SU-DHL-6 (cell line): ENCODE results near the gene THEMIS.

ENCODE experiments used
- H2AFZ ChIP-seq: fragments of 200-600 bp; sonication (generic); 2 replicates; pipeline ENCODE4 v1.6.1; 2014; ENCODE audit warnings: low read depth, mild to moderate bottlenecking, moderate library complexity, mixed read lengths, antibody characterized with exemption, low read length; ENCODE audit not compliant: severe bottlenecking
- H3F3A ChIP-seq: fragments of 200-600 bp; shearing (Covaris generic); 2 replicates; pipeline ENCODE4 v1.6.0; 2016; ENCODE audit warnings: antibody characterized with exemption, mild to moderate bottlenecking; ENCODE audit not compliant: insufficient read depth
- H3K27ac ChIP-seq: fragments of 200-600 bp; sonication (generic); 2 replicates; pipeline ENCODE4 v1.5.1; 2016; ENCODE audit warnings: low read depth, mild to moderate bottlenecking, low read length, moderate library complexity, mixed read lengths
- H3K27me3 ChIP-seq: fragments of 200-600 bp; sonication (generic), shearing (Covaris generic); 2 replicates; pipeline ENCODE4 v1.6.0; 2014; ENCODE audit warnings: mild to moderate bottlenecking, low read length
- H3K36me3 ChIP-seq: fragments of 200-600 bp; sonication (generic); 2 replicates; pipeline ENCODE4 v1.6.1; 2014; ENCODE audit warnings: mild to moderate bottlenecking, low read length, mixed read lengths
- H3K4me2 ChIP-seq: fragments of 300-600, 200-600 bp; shearing (Covaris generic), sonication (generic); 2 replicates; pipeline ENCODE4 v1.6.0; 2014; ENCODE audit warnings: low read length, low read depth, mild to moderate bottlenecking; ENCODE audit not compliant: poor library complexity, severe bottlenecking
- H3K4me3 ChIP-seq: fragments of 200-600 bp; sonication (generic); 2 replicates; pipeline ENCODE4 v1.5.1; 2014; ENCODE audit warnings: antibody characterized with exemption, low read length, mild to moderate bottlenecking, mixed read lengths; ENCODE audit not compliant: insufficient read depth, poor library complexity, severe bottlenecking
- H3K79me2 ChIP-seq: fragments of 200-600 bp; sonication (generic); 2 replicates; pipeline ENCODE4 v1.6.1; 2014; ENCODE audit warnings: mild to moderate bottlenecking, low read length, moderate library complexity; ENCODE audit not compliant: insufficient read depth
- H3K9ac ChIP-seq: fragments of 200-600 bp; sonication (generic); 2 replicates; pipeline ENCODE4 v1.7.0; 2014; ENCODE audit warnings: mild to moderate bottlenecking, low read length
- H3K9me2 ChIP-seq: fragments of 200-600 bp; sonication (generic); replicated peaks from 2 replicates; pipeline ENCODE4 v1.6.1; 2014; ENCODE audit warnings: low read length; ENCODE audit not compliant: insufficient read depth
- H3K9me3 ChIP-seq: fragments of 200-600 bp; sonication (generic); 2 replicates; pipeline ENCODE4 v1.6.1; 2014; ENCODE audit warnings: low read length, mixed read lengths; ENCODE audit not compliant: insufficient read depth
- H4K20me1 ChIP-seq: fragments of 200-600 bp; sonication (generic); 2 replicates; pipeline ENCODE4 v1.6.1; 2014; ENCODE audit warnings: low read depth, mild to moderate bottlenecking, antibody characterized with exemption, low read length, moderate library complexity, mixed read lengths
- CTCF ChIP-seq: fragments of 200-600 bp; sonication (generic); IDR thresholded peaks from one replicate; pipeline ENCODE4 v1.5.1; 2017; ENCODE audit warnings: antibody characterized with exemption, mild to moderate bottlenecking, low read length, moderate library complexity; ENCODE audit not compliant: insufficient read depth, poor library complexity, severe bottlenecking
- EZH2phosphoT487 ChIP-seq: fragments of 200-600 bp; sonication (generic), shearing (Covaris generic); conservative IDR thresholded peaks from 2 replicates; pipeline ENCODE4 v1.6.1; 2018; ENCODE audit warnings: mild to moderate bottlenecking, antibody characterized with exemption, low read length, moderate library complexity, mixed read lengths

THEMIS gene

GRCh38 chr6:127902933-127903332, 2.1 kb upstream of the THEMIS start:
- Histone ChIP-seq H3K4me3 (no peak overlapping the region), H3K9ac (no peak overlapping the region), H3K27ac (no peak overlapping the region), H3K27me3 (no peaks in the 10 kb centered on the region), H2AFZ (no peak overlapping the region), H3K9me3 (no peaks in the 10 kb centered on the region), H3K9me2 (no peaks in the 10 kb centered on the region), H3K79me2 (no peaks in the 10 kb centered on the region), H4K20me1 (no peaks in the 10 kb centered on the region), H3K4me2 (no peak overlapping the region), H3F3A (no peaks in the 10 kb centered on the region), H3K36me3 (no peaks in the 10 kb centered on the region)
- no peak for TF ChIP-seq EZH2phosphoT487
- no peak for TF ChIP-seq CTCF

DNA sequence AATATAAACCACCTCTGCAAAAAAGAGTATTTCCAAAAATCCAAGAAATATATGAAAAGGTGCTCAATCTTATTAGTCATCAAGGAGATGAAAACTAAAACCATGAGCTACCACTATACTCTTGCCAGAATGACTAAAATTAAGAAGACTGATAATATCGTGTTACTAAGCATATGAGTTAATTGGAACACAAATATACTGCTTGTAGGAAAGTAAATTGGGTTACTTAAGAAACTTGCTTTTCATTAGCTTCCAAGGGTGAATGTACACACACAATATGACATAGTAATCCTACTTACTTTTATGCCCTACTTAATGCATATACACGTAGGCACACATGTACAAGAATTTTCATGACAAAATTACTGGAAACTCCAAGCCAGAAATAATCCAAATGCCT, 3.4 kb downstream of the THEMIS start:
- Histone ChIP-seq H3K27ac (no peak overlapping the region), H3K9ac (no peak overlapping the region), H3F3A (no peaks in the 10 kb centered on the region), H3K9me3 (no peaks in the 10 kb centered on the region), H3K4me3 (no peak overlapping the region), H3K27me3 (no peaks in the 10 kb centered on the region), H4K20me1 (no peaks in the 10 kb centered on the region), H3K79me2 (no peaks in the 10 kb centered on the region), H3K36me3 (no peaks in the 10 kb centered on the region), H2AFZ (no peak overlapping the region), H3K4me2 (no peak overlapping the region), H3K9me2 (no peaks in the 10 kb centered on the region)
- TF ChIP-seq CTCF (no peak), EZH2phosphoT487 (no peak)

GRCh38 chr6:127894051-127894450, 6.8 kb downstream of the THEMIS start:
- no peaks in the 10 kb centered on the region for H3K9me2 ChIP-seq
- H3K36me3 ChIP-seq: no peaks in the 10 kb centered on the region
- H2AFZ ChIP-seq: no peak overlapping the region
- H3K4me2 ChIP-seq: no peak overlapping the region
- H3K9ac ChIP-seq: no peak overlapping the region
- H3K79me2 ChIP-seq: no peaks in the 10 kb centered on the region
- H3K9me3 ChIP-seq: no peaks in the 10 kb centered on the region
- H3F3A ChIP-seq: no peaks in the 10 kb centered on the region
- no peaks in the 10 kb centered on the region for H4K20me1 ChIP-seq
- H3K27ac ChIP-seq: no peak overlapping the region
- H3K27me3 ChIP-seq: no peaks in the 10 kb centered on the region
- no peak overlapping the region for H3K4me3 ChIP-seq
- TF ChIP-seq EZH2phosphoT487 (no peak), CTCF (no peak)

DNA sequence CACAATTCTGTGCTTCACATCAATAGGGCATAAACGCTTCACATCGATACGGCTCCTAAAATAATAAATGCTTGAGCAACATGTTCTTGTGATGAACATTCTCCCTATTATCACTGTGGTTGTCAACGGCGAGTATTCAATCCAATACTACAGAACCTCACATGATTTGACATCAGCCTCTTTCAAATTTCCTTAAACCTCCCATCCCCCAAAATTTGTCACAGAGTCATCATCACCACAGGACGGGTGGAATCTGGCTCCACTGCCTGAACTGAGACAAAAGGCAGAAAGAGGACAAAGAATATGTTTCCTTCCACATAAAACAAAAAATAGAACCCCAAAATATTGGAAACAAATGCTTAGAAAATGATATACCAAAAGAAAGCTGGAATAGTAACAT, 7.3 kb downstream of the THEMIS start:
- TF ChIP-seq CTCF: no peak
- TF ChIP-seq EZH2phosphoT487: no peak
- Histone ChIP-seq H3F3A (no peaks in the 10 kb centered on the region), H3K9me3 (no peaks in the 10 kb centered on the region), H3K4me3 (no peak overlapping the region), H3K36me3 (no peaks in the 10 kb centered on the region), H2AFZ (no peak overlapping the region), H3K4me2 (no peak overlapping the region), H3K9me2 (no peaks in the 10 kb centered on the region), H3K27me3 (no peaks in the 10 kb centered on the region), H3K9ac (no peak overlapping the region), H3K27ac (no peak overlapping the region), H3K79me2 (no peaks in the 10 kb centered on the region), H4K20me1 (no peaks in the 10 kb centered on the region)
